ENCODE results near the gene KLK14. TPM values are rescaled to one million over a fixed set of nuclear protein-coding genes. Genes with fewer than 3 reads are reported as not detected.
A peak's percentile ranks its signal among the peaks of the same experiment; 100 is the strongest.

KLK14 gene
- total RNA-seq, 2 donors from 2014 or later, result 4.2 to 5.3 TPM

DNA sequence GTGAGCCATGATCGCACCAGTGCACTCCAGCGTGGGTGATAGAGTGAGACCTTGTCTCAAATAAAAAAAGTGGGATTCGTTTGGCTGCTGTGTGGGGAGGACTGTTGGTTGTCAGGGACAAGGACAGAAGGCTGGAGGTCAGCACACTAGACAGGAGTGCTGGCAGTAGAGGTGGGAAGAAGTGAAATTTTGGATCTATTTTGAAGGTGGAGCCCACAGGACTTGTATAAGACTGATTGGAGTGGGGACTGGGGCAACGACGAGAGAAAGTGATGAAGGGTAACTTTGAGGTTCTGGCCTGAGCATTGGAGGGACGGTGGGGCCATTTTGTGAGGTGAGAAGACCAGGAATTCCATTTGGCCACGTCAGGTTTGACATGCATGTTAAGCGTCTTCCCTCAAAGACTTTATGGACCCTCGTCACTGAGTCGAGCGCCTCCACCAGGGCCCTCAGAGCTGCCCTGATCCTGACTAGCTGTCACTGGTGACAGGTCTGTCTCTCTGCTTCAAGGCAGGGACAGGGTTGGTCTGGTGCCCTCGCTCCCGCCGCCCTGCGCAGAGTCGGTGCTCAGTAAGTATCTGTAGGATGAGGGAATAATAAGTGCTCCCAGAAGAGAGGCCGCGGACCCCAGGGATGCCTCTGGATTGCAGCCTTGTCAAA, 24.8 kb upstream of the KLK14 start:
- H3K27ac ChIP-seq, result peak overlapping the region; percentile 34 to 49
- H3K4me1 ChIP-seq (replicated peaks), result peaks cover 6% of the 10 kb centered on the region
- 17% methylated on average over 18 of the region's 18 CpGs for WGBS
- H3K36me3 ChIP-seq, result no peaks in the 10 kb centered on the region
- no peaks in the 10 kb centered on the region for H3K27me3 ChIP-seq (replicated peaks; ENCODE audit: insufficient read depth)
- intact Hi-C loops (cut with DNase I), result loop anchor here (5.0 kb wide), 1 partner anchor 485 kb away; no protein-coding TSS in a partner anchor
- TF ChIP-seq POLR2A (IDR thresholded peaks at IDR 0.05) (no peak), POLR2AphosphoS5 (IDR thresholded peaks at IDR 0.05) (no peak)
- TF ChIP-seq, protein P1, sequence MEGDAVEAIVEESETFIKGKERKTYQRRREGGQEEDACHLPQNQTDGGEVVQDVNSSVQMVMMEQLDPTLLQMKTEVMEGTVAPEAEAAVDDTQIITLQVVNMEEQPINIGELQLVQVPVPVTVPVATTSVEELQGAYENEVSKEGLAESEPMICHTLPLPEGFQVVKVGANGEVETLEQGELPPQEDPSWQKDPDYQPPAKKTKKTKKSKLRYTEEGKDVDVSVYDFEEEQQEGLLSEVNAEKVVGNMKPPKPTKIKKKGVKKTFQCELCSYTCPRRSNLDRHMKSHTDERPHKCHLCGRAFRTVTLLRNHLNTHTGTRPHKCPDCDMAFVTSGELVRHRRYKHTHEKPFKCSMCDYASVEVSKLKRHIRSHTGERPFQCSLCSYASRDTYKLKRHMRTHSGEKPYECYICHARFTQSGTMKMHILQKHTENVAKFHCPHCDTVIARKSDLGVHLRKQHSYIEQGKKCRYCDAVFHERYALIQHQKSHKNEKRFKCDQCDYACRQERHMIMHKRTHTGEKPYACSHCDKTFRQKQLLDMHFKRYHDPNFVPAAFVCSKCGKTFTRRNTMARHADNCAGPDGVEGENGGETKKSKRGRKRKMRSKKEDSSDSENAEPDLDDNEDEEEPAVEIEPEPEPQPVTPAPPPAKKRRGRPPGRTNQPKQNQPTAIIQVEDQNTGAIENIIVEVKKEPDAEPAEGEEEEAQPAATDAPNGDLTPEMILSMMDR (IDR thresholded peaks at IDR 0.05), result no peak
- no peak for DNase-seq (ENCODE audit: low spot score)
- H3K4me3 ChIP-seq, result peak overlapping the region; percentile 60 to 68
- H3K9me3 ChIP-seq, result no peaks in the 10 kb centered on the region

DNA sequence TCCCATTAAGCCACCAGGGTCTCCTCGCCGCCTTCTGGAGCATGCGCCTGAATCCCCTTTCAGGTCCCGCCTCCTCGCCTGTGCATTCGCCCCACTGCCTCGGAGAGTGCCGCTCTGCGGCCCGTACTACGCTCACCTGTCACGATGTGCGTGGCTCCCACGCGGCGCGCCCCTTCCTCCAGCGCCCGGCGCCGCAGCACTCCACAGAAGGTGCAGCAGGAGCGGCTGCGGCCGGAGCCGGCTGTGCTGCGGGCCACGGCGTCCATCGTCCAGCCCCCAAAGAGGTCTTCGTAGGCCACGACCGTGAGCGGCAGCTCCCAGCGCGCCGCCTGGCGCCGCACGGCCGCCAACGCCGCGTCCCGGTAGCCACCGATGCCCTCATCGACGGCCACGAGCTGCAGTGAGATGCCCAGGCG, 21.2 kb upstream of the KLK14 start:
- no peaks in the 10 kb centered on the region for H3K9me3 ChIP-seq
- H3K36me3 ChIP-seq, result no peaks in the 10 kb centered on the region
- H3K27me3 ChIP-seq (replicated peaks; ENCODE audit: insufficient read depth), result no peaks in the 10 kb centered on the region
- no peak for DNase-seq (ENCODE audit: low spot score)
- intact Hi-C loops (cut with DNase I), result no loop called here
- no peak overlapping the region for H3K27ac ChIP-seq
- peaks cover 6% of the 10 kb centered on the region for H3K4me1 ChIP-seq (replicated peaks)
- WGBS, result 90% methylated on average over 39 of the region's 49 CpGs
- no peak for TF ChIP-seq POLR2AphosphoS5 (IDR thresholded peaks at IDR 0.05)
- TF ChIP-seq, protein P1 (IDR thresholded peaks at IDR 0.05), result no peak
- H3K4me3 ChIP-seq, result no peak overlapping the region

DNA sequence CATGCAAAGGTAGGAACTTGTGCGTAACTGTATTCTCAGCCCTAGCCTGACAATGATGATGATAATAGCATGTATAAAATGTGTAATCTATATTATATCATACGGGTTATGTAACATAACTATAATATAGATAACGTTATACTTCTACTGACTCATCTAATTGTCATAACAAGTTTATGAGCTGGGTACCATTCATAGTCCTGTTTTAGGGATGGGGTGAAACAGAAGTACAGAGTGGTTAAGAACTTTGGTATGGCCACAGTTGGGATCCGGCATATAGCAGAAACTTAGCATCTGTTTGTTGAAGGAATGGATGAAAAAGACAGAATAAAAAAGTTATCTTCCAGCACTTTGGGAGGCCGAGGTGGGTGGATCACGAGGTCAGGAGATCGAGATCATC, 20.3 kb upstream of the KLK14 start:
- no peak for DNase-seq (ENCODE audit: low spot score)
- H3K9me3 ChIP-seq, result no peaks in the 10 kb centered on the region
- H3K4me3 ChIP-seq, result no peak overlapping the region
- WGBS, result 90% methylated on average over 7 of the region's 7 CpGs
- no peaks in the 10 kb centered on the region for H3K36me3 ChIP-seq
- peaks cover 6% of the 10 kb centered on the region for H3K4me1 ChIP-seq (replicated peaks)
- no peaks in the 10 kb centered on the region for H3K27me3 ChIP-seq (replicated peaks; ENCODE audit: insufficient read depth)
- intact Hi-C loops (cut with DNase I), result no loop called here
- H3K27ac ChIP-seq, result no peak overlapping the region
- TF ChIP-seq, protein P1 (IDR thresholded peaks at IDR 0.05), result no peak
- TF ChIP-seq POLR2A (IDR thresholded peaks at IDR 0.05), result no peak
- no peak for TF ChIP-seq POLR2AphosphoS5 (IDR thresholded peaks at IDR 0.05)

DNA sequence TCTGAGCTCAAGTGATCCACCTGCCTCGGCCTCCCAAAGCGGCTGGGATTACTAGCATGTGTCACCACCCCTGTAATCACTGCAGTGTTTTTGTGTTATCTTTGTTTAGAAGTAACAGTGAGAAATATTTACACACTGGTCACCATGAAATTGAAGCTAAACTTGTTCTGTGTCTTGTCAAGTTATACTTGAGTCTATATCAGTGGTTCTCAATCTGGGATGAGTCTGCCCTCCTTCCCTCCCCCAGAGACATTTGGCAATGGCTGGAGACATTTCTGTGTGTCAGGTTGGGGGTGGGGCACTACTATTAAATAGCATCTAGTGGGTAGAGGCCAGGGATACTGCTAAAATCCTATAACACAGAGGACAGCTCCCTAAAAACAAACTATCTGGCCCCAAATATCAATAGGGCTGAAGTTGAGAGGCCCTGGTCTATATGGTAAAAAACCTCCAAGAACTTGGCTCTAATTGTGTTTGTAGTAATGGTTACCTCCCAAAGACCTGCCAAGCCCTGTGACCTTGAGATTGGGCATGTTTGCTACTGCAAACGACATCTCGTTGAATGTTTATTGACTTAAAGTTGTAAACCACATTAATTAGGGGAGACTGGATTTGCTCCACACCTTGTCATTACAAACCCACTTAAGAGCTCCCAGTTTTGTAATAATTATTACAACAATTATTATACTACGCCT, 18.6 kb upstream of the KLK14 start:
- H3K27me3 ChIP-seq (replicated peaks; ENCODE audit: insufficient read depth), result no peaks in the 10 kb centered on the region
- no peaks in the 10 kb centered on the region for H3K4me1 ChIP-seq (replicated peaks)
- H3K27ac ChIP-seq, result no peak overlapping the region
- no peaks in the 10 kb centered on the region for H3K9me3 ChIP-seq
- 49% methylated on average over 5 of the region's 5 CpGs for WGBS
- H3K36me3 ChIP-seq, result no peaks in the 10 kb centered on the region
- no peak for DNase-seq (ENCODE audit: low spot score)
- intact Hi-C loops (cut with DNase I), result no loop called here
- TF ChIP-seq POLR2AphosphoS5 (IDR thresholded peaks at IDR 0.05) (peak; percentile 17), POLR2A (IDR thresholded peaks at IDR 0.05) (no peak)
- TF ChIP-seq, protein P1 (IDR thresholded peaks at IDR 0.05), result no peak
- H3K4me3 ChIP-seq, result no peak overlapping the region

DNA sequence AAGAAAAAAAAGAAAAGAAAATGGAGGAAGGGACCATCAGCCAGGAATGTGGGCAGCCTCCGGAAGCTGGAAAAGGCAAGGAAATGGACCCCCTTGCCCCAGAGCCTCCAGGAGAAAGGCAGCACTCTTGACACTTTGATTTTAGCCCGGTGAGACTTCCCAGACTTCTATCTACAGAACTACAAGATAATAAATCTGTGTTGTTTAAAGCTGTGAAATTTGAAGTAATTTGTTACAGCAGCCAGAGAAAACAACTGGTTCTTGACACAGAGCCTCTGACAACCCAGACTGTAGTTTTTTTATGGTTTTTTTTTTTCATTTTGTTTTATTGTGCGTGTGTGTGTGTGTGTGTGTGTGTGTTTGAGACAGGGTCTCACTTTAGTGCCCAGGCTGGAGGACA, 17.9 kb upstream of the KLK14 start:
- H3K27me3 ChIP-seq (replicated peaks; ENCODE audit: insufficient read depth), result no peaks in the 10 kb centered on the region
- 53% methylated on average over 3 of the region's 3 CpGs for WGBS
- intact Hi-C loops (cut with DNase I), result no loop called here
- H3K27ac ChIP-seq, result no peak overlapping the region
- no peaks in the 10 kb centered on the region for H3K4me1 ChIP-seq (replicated peaks)
- no peaks in the 10 kb centered on the region for H3K36me3 ChIP-seq
- no peaks in the 10 kb centered on the region for H3K9me3 ChIP-seq
- no peak overlapping the region for H3K4me3 ChIP-seq
- TF ChIP-seq POLR2AphosphoS5 (IDR thresholded peaks at IDR 0.05) (no peak), POLR2A (IDR thresholded peaks at IDR 0.05) (no peak)
- TF ChIP-seq, protein P1 (IDR thresholded peaks at IDR 0.05), result no peak
- DNase-seq (ENCODE audit: low spot score), result no peak
